Brain pericyte (primary cell): Measurements from ENCODE around the gene PIBF1.
"Not testable (repeated sequence)": the region's sequence is repeated elsewhere in the genome, so short reads cannot be mapped to it uniquely, and the experiment has no call there.

Experiments
- DNase-seq: peaks from one replicate; pipeline ENCODE4 v3.0.0-alpha.2; 2012; ENCODE audit warnings: low read depth, low spot score

Gene PIBF1, protein sequence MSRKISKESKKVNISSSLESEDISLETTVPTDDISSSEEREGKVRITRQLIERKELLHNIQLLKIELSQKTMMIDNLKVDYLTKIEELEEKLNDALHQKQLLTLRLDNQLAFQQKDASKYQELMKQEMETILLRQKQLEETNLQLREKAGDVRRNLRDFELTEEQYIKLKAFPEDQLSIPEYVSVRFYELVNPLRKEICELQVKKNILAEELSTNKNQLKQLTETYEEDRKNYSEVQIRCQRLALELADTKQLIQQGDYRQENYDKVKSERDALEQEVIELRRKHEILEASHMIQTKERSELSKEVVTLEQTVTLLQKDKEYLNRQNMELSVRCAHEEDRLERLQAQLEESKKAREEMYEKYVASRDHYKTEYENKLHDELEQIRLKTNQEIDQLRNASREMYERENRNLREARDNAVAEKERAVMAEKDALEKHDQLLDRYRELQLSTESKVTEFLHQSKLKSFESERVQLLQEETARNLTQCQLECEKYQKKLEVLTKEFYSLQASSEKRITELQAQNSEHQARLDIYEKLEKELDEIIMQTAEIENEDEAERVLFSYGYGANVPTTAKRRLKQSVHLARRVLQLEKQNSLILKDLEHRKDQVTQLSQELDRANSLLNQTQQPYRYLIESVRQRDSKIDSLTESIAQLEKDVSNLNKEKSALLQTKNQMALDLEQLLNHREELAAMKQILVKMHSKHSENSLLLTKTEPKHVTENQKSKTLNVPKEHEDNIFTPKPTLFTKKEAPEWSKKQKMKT

DNA sequence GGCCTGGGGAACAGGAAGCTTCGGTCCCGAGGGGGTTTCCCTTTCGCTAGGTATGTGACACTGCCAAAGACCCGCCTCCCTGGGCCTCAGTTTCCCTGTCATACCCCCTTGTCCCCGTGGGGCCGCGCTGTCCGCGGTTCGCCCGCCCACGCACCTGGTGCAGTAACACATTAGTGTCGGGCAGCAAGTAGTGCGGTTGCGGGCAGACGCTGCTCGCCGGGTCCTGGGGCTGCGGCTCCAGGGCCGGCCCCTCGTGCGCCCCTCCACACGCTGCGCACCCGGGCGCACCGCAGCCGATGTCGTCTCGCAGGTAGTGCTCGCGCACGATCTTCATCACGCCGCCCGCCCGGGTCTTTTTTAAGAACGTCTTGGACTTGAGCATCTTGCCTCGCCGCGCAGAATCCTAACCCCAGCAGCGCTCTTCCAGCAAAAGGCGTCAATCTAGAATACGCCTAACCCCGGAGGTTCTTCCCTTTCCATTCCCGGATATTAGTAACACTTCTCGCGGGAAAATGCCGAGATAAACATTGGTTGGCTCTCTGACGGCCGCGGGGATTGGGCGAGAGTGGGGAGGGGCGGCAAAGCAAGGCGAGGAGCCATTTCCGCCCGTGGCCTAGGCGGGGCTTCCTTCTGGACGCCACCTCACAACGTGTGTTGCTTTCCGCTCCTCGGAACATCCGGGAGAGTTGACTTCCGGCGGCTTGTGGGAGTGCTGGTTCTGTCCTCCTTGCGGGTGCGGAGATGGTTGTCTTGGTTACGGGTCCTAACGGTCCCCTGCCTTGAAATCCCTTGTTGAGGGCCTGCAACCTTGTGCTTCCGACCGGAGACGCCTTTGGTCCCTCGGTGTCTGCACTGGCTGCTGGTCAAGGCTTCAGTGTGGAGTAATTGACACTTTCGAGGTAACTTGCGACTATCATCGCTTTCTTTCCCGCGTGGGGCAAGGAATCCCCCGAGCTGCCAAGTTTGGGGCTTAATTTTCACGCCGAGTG is at the start of gene PIBF1, which contains the start of gene DIS3:
Gene PIBF1 (plus strand): TSS at position 683 of the 989 bp plus-strand sequence. CDS start 1,337 bp downstream, outside the sequence.
Gene DIS3 (minus strand): TSS at position 450 of the 989 bp plus-strand sequence. CDS start 68 bp downstream, at position 382.
- DNase-seq, result peak; percentile 92

DNA sequence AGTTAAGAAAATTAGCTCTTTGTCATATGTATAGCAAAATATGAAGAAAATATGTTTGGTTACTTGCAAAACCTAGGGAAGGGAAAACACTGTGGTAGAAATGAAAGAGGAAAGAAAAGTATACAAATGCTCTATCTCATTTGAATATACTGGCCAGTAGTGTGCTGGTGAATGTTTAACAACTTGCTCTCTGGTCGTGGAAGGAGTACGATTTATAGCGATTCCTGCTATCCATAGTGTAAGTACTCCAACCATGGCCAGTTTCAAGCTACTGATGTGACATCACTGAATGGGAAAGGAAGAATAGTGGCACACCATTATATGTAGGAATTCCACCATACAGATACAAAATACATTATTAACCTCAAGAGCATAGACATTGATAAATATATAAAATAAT is 44.9 kb upstream of the PIBF1 start:
- DNase-seq, result no peak

DNA sequence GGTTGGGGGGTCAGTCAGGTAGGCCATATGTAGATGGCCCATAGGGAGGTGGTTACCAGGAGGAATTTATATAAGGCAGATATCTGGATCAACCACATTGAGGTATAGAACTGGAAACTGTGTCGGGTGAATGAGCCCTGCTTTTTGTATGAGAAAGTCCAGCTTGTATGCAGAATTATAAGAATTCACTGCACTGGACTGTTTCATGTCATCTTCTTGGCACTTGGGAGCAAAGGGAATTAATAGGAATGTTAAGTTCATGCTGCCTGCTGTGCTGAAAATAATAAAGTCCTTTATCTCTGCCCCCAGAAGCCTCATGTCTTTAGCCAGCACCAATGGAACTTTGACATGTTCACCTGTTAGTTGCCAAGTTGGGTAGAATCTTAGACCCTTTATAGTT is 41.9 kb upstream of the PIBF1 start:
- no peak for DNase-seq

DNA sequence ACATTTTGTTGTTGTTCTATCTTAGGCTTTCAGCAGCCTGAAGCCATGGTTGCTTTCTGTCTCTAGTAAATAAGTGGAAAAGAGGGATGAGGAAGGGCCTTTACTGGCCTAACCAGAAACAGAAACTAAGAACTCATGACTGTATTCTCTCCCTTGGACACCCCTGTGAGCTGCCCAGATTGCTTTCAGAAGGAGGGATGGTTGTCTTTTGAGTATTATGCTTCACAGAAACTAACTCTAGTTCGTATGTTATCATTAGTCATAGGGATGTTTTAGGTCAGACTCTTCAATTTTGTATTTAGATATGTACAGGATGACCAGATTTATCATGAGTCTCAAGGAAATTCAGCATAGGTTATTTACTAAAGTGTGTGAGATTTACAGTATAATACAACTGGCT is 36.7 kb upstream of the PIBF1 start:
- DNase-seq, result no peak

DNA sequence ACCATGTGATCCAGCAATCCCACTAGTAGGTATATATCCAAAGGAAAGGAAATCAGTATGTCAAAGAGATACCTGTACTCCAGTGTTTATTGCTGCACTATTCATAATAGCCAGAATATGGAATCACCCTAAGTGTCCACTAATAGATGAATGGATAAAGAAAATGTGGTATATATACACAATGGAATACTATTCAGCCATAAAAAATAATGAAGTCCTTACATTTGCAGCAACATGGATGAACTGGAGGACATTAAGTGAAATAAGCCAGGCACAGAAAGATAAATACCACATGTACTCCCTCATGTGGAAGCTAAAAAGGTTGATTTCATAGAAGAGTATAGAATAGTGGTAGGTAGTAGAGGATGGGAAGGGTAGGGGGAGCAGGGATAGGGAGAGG is 30.7 kb upstream of the PIBF1 start:
- no peak for DNase-seq

DNA sequence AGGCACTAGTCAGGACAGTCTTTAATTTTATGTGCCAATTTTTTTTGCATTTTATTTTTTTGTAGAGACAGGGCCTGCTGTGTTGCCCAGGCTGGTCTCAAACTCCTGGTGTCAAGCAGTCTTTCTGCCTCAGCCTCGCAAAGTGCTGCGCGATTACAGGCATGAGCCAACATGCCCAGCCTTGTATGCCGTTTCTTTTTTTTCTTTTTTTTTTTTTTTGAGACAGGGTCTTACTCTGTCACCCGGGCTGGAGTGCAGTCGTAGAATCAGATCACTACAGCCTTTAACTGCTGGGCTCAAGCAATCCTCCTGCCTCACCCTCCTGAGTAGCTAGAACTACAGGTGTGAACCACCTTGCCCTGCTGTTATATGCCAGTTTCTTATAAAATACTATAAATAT is 27.8 kb upstream of the PIBF1 start:
- DNase-seq, result no peak

DNA sequence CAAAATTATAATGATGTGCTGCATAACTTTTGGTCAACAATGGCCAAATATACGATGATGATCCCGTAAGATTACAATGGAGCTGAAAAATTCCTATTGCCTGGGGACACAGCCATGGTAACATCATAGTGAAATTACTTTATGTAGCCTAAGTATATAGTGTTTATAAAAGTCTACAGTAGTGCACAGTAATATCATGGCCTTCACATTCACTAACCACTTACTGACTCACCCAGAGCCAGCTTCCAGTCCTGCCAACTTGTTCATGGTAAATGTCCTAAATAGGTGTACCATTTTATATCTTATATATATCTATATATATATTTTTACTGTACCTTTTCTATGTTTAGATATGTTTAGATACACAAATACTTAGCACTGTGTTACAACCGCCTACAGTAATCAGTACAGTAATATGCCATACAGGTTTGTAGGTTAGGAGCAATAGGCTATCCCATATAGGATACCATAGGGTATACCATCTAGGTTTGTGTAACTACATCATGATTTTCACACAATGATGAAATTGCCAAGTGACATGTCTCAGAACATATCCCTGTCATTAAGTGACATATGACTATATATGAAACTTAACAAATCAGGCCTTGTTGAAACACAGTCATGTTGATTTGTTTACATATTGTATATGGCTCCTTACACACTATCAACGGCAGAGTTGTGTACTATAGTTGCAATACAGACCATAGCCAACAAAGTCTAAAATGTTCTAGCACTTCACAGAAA is 24.0 kb upstream of the PIBF1 start:
- no peak for DNase-seq

DNA sequence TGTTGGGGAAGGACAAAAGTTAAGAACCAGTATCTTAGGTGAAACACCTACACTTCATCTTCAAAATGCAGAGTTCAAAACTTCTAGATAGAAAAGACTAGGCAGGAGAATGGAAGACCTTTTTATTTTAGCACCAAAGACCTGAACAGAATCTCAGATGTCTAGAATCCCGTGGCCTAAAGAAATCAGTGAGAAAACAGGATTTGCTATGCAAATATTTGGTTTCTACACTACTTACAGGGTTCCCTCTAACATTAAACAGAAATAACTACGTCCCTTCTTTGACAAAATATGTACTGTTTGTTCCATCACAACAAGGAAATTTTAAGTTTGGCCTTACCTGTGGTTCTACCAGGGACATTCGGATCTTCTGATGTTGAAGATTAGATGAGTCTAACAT is 21.7 kb upstream of the PIBF1 start:
- no peak for DNase-seq

DNA sequence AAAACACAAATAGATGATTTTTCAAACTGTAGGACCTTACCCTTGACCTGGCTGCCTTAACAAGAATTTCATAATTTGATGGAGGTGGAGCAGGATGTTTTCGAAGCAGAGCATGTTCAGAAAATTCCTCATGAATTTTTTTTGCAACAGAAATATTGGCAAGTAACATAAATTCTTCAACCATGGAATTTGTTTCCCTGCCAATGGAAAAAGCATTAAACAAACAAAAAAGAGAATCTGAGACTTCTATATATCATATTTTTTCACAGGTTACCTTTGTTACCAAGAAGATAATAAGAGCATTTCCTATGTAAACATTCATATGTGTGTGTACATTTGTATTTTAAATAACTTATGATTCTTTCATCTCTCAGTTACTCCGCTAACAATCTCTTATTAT is 18.5 kb upstream of the PIBF1 start:
- DNase-seq, result no peak

DNA sequence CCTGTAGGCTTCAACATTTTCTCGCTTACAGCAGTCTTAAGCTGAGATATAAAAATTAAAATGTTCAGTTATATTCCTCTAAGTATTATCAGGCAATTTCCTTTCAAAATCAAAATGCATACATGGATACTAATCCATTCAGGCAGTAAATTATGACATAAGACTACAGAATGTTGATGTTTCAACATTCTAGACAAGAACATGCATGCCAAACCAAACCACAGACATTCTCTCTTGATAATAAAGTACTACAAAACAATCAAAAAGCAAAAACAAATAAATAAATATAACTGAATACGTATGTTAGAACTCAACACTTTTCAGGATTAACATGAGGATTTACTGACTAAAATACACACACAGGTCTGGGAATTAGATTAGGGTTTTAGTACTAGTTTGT is 7.9 kb upstream of the PIBF1 start:
- no peak for DNase-seq

DNA sequence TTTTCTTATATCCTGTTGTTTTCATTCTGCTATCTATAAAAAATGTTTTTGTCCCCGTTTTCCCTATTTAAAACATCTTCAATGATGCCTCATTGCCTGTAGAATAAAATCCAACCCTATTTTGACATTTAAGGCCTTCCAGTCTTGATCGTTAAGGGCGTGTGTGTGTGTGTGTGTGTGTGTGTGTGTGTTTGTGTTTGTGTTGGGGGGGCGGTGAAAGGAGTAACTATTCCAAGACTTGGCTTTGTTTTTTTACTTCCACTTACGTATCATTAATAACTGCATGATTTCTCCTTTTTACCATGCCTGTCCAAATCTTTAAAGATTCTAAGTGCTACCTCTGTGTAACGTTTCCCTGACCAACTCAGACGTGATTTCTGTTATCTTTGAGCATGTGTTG is 784 bp downstream of the PIBF1 start:
- no peak for DNase-seq

DNA sequence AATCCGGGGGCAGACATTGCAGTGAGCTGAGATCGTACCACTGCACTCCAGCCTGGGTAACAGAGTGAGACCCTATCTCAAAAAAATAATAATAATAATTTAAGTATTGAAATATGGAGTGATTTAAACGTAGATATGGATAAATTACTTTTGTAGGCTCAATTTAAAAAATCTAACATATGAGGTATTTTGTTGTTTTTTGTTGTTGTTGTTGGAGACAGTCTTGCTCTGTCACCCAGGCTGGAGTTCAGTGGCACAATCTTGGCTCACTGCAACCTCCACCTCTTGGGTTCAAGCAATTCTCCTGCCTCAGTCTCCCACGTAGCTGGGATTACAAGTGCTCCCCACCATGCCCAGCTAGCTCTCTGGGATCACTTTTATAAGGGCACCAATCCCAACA is 2.7 kb downstream of the PIBF1 start:
- DNase-seq, result not testable (repeated sequence)

DNA sequence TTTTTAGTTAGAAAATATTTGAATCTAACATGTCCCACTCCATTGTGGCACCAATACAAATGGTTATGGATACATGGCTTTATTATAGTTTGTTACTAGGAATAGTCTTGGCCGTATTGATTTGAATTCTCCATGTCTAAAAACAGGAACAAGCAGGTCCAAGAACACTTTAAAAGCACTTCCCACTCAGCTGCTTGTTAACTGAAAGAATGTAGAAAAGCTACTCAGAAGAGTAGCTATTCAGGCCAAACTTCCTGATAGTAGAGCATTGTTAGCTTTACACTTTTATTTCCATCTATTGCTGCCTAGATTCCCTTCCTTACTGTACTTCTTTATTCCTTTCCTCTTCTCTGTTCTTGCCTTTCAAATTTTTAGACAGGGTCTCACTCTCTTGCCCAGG is 6.9 kb downstream of the PIBF1 start:
- no peak for DNase-seq

DNA sequence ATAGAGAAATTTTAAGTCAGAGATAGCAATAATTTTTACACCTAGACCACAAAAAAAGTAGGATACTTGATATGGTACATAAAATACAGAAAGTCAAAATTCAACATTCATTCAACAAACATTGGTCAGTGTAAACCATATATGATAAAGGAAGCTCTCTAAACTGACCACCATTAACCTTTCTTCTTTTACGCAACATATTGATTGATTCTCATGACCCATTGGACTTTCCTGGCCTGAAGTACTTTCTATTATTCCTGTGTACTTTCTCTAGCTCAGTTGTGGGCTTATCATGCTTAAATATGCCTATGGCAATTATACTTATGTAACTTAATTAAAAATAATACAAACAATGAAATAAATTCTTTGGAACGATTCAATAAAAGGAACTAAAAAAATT is 10.7 kb downstream of the PIBF1 start:
- DNase-seq, result no peak

DNA sequence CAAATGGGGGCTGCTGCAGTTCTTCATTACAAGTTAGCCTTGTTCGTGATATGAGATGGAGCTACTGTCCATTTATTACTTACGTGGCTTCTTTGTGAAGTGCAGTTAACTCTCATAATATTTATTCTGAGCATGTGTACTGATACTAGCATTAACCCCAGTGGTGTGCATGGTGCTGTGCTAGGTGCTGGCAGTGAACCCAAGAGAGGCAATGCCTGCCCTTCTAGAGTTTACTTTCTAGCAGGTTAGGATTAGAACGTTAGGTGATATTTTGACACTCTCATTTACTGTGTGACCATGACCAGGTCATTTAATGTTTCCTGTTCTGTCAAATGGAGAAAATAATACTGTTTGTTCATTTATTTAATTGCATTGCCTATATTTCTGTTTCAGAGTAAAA is 16.9 kb downstream of the PIBF1 start:
- DNase-seq, result no peak

DNA sequence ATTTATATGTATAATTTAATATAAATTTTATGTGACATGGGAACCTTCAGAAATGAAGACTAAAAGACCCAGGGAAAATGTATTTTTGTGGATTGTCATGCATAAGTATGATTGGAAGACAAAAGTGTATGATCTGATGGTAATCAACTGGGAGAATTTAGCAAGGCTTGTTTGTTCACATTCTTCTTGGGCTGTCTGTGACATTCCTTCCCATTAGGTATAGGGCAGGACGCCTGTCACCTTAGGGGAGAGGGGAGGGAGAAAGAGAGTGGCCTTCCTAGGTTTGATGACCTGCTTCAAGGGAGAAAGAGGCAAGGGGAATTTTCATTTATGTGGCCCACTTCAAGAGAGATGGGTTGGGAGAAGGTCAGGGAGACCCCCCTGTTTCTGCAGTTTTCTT is 22.4 kb downstream of the PIBF1 start:
- DNase-seq, result no peak

DNA sequence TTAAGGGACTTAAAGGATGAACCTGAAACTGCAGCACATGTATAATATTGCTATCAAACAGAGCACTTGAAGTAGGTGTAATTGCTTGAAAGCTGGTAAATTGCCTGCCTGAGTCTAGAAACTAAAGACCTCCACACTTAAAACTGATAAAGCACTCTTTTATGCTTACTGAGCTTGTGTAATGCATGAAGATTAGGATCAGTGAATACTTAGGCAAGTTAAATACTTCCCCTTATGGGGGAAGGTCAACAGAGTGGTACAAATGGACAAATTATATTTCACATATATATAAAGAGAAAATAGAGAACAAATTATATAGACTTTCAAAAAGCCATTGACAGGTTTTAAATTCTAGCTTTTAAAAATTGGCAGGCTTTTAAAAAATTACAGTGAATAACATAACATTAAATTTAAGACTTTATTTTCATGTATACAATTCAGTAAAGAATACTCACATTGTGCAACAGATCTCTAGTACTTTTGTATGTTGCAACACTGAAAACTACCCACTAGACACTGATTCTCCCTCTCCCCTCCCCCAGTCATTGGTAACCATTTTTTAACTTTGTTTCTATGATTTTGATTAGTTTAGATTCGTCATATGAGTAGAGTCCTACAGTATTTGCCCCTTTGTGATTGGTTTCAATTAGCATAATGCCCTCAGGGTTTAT is 23.9 kb downstream of the PIBF1 start:
- no peak for DNase-seq

DNA sequence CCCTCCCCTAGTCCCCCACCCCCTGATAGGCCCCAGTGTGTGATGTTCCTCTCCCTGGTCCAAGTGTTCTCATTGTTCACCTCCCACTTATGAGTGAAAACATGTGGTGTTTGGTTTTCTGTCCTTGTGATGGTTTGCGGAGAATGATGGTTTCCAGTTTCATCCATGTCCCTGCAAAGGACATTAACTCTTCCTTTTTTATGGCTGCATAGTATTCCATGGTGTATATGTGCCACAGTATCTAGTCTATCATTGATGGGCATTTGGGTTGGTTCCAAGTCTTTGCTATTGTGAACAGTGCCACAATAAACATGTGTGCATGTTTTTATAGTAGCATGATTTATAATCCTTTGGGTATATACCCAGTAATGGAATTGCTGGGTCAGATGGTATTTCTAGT is 24.6 kb downstream of the PIBF1 start:
- not testable (repeated sequence) for DNase-seq

DNA sequence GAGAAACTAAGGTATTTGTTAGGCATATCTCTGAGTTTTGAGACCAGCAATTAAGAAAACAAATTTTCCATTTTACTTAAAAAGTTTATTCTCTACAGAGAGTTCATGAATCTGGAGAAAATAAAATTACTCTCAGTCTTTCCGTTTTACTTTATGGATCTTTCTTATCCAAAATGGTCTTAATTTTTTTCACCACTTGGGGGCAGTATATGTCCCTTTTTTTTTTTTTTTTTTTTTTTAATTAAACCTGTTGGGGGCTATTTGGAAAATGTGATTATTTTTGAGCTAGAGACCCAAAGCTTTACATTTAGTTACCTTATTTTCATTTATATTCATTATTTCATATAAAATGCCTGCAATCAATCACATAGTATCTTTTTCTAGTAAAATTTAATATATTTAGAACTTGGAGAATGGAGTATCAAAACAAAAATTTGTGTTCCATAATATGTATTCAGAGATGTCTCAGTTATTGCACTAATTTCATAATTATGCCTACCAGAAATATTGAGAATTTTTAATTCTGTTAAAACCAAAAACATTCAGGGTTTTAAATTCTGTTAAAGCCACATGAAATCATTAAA is 27.1 kb downstream of the PIBF1 start:
- no peak for DNase-seq
